BE2C (cell line): Measurements from ENCODE around the gene PERCC1.
"Not testable (repeated sequence)": the region's sequence is repeated elsewhere in the genome, so short reads cannot be mapped to it uniquely, and the experiment has no call there.

ENCODE experiments used
- DNase-seq: peaks from one replicate; pipeline ENCODE4 v3.0.0-alpha.2; 2020
- H3K27me3 ChIP-seq: fragments of 250-450 bp; sonication (Bioruptor Pico); 2 replicates; pipeline ENCODE4 v1.5.1; 2020; ENCODE audit warnings: mild to moderate bottlenecking
- H3K36me3 ChIP-seq: fragments of 250-450 bp; sonication (Bioruptor Pico); 2 replicates; pipeline ENCODE4 v1.5.1; 2020; ENCODE audit warnings: mild to moderate bottlenecking
- H3K4me1 ChIP-seq: fragments of 250-450 bp; sonication (Bioruptor Pico); 2 replicates; pipeline ENCODE4 v1.5.1; 2020
- H3K4me3 ChIP-seq: 2 replicates; pipeline ENCODE4 v1.5.1; 2011; ENCODE audit warnings: low read depth, low read length
- H3K9me3 ChIP-seq: fragments of 250-450 bp; sonication (Bioruptor Pico); 2 replicates; pipeline ENCODE4 v1.5.1; 2020
- CTCF ChIP-seq: IDR thresholded peaks from 2 replicates; pipeline ENCODE4 v1.5.1; 2012; ENCODE audit warnings: mild to moderate bottlenecking, low read depth, low read length

The PERCC1 gene

GRCh38 chr16:1464894-1465566 lies 34.2 kb downstream of the PERCC1 start:
- Histone ChIP-seq H3K4me3 (no peak overlapping the region), H3K27me3 (no peaks in the 10 kb centered on the region), H3K36me3 (peaks cover 13% of the 10 kb centered on the region), H3K9me3 (no peaks in the 10 kb centered on the region), H3K4me1 (no peaks in the 10 kb centered on the region)
- TF ChIP-seq CTCF = no peak
- no peak for DNase-seq

GRCh38 chr16:1465567-1465915 lies 34.7 kb downstream of the PERCC1 start:
- no peak for TF ChIP-seq CTCF
- no peaks in the 10 kb centered on the region for H3K4me1 ChIP-seq
- no peaks in the 10 kb centered on the region for H3K9me3 ChIP-seq
- DNase-seq = no peak
- H3K36me3 ChIP-seq = peaks cover 8% of the 10 kb centered on the region
- H3K27me3 ChIP-seq = no peaks in the 10 kb centered on the region
- no peak overlapping the region for H3K4me3 ChIP-seq

- Histone ChIP-seq H3K36me3 (peaks cover 2% of the 10 kb centered on the region), H3K4me3 (no peak overlapping the region), H3K9me3 (no peaks in the 10 kb centered on the region), H3K4me1 (no peaks in the 10 kb centered on the region), H3K27me3 (no peaks in the 10 kb centered on the region)
- DNase-seq = no peak
- TF ChIP-seq CTCF = no peak
Observed at GRCh38 chr16:1466054-1466453, 35.2 kb downstream of the PERCC1 start.

- no peaks in the 10 kb centered on the region for H3K27me3 ChIP-seq
- H3K9me3 ChIP-seq = no peaks in the 10 kb centered on the region
- no peak for DNase-seq
- no peaks in the 10 kb centered on the region for H3K36me3 ChIP-seq
- H3K4me1 ChIP-seq = no peaks in the 10 kb centered on the region
- no peak for TF ChIP-seq CTCF
- H3K4me3 ChIP-seq = no peak overlapping the region
Observed at GRCh38 chr16:1466968-1467521, 36.2 kb downstream of the PERCC1 start.

- no peak overlapping the region for H3K4me3 ChIP-seq
- no peak for DNase-seq
- H3K27me3 ChIP-seq = no peaks in the 10 kb centered on the region
- H3K36me3 ChIP-seq = no peaks in the 10 kb centered on the region
- H3K9me3 ChIP-seq = no peaks in the 10 kb centered on the region
- no peaks in the 10 kb centered on the region for H3K4me1 ChIP-seq
- TF ChIP-seq CTCF = no peak
Observed at GRCh38 chr16:1468426-1468810, 37.5 kb downstream of the PERCC1 start.

- H3K4me1 ChIP-seq, H3K36me3 ChIP-seq, H3K4me3 ChIP-seq, DNase-seq, H3K9me3 ChIP-seq, H3K27me3 ChIP-seq: not testable (repeated sequence)
Observed at GRCh38 chr16:1469141-1469540, 38.3 kb downstream of the PERCC1 start.
